ENCODE data around the gene SHC2.
A peak's percentile ranks its signal among the peaks of the same experiment; 100 is the strongest.

Gene SHC2

GRCh38 chr19:494171-495080, 33.6 kb upstream of the SHC2 start:
- no peaks in the 10 kb centered on the region for H3K9me3 Mint-ChIP-seq
- H3K27me3 Mint-ChIP-seq (ENCODE audit: low read depth), result peaks cover 28% of the 10 kb centered on the region
- no peak for TF ChIP-seq CTCF (IDR thresholded peaks at IDR 0.05; ENCODE audit: unreplicated experiment in 3 of 3)
- H3K36me3 Mint-ChIP-seq (ENCODE audit: low read depth), result peaks cover 4% of the 10 kb centered on the region
- peaks cover 4% of the 10 kb centered on the region for H3K4me1 Mint-ChIP-seq
- H3K4me3 Mint-ChIP-seq, result no peak overlapping the region
- H3K27ac Mint-ChIP-seq, result peak overlapping the region in 1 of 3 experiments; percentile 19

GRCh38 chr19:493391-494170, 32.7 kb upstream of the SHC2 start:
- H3K4me3 Mint-ChIP-seq, result peak overlapping the region; percentile 31 to 64 (median 40)

GRCh38 chr19:492091-492531, 31.3 kb upstream of the SHC2 start:
- TF ChIP-seq CTCF (IDR thresholded peaks at IDR 0.05; ENCODE audit: unreplicated experiment in 3 of 3), result no peak
- Mint-ChIP-seq H3K27ac (no peak overlapping the region), H3K9me3 (no peaks in the 10 kb centered on the region), H3K27me3 (ENCODE audit: low read depth) (peaks cover 14% of the 10 kb centered on the region), H3K4me1 (no peaks in the 10 kb centered on the region), H3K4me3 (no peak overlapping the region), H3K36me3 (ENCODE audit: low read depth) (peaks cover 4% of the 10 kb centered on the region)

More at GRCh38 chr19:493391-494170, 32.7 kb upstream of the SHC2 start:
- H3K27me3 Mint-ChIP-seq (ENCODE audit: low read depth), result peaks cover 20% of the 10 kb centered on the region
- H3K36me3 Mint-ChIP-seq (ENCODE audit: low read depth), result peaks cover 4% of the 10 kb centered on the region
- TF ChIP-seq CTCF (IDR thresholded peaks at IDR 0.05; ENCODE audit: unreplicated experiment in 3 of 3), result no peak
- H3K9me3 Mint-ChIP-seq, result no peaks in the 10 kb centered on the region
- H3K27ac Mint-ChIP-seq, result peak overlapping the region; percentile 19 to 85 (median 59)
- H3K4me1 Mint-ChIP-seq, result no peaks in the 10 kb centered on the region

GRCh38 chr19:491146-491741, 30.4 kb upstream of the SHC2 start:
- TF ChIP-seq CTCF (IDR thresholded peaks at IDR 0.05; ENCODE audit: unreplicated experiment in 3 of 3), result no peak
- no peaks in the 10 kb centered on the region for H3K9me3 Mint-ChIP-seq
- H3K36me3 Mint-ChIP-seq (ENCODE audit: low read depth), result peaks cover 4% of the 10 kb centered on the region
- no peak overlapping the region for H3K27ac Mint-ChIP-seq
- peak overlapping the region in 1 of 3 experiments; percentile 44 for H3K4me3 Mint-ChIP-seq
- H3K4me1 Mint-ChIP-seq, result no peaks in the 10 kb centered on the region
- H3K27me3 Mint-ChIP-seq (ENCODE audit: low read depth), result peaks cover 15% of the 10 kb centered on the region

GRCh38 chr19:489418-490196, 28.8 kb upstream of the SHC2 start:
- Mint-ChIP-seq H3K9me3 (no peaks in the 10 kb centered on the region), H3K27me3 (ENCODE audit: low read depth) (peaks cover 8% of the 10 kb centered on the region), H3K4me3 (peak overlapping the region; percentile 84), H3K36me3 (ENCODE audit: low read depth) (peaks cover 4% of the 10 kb centered on the region), H3K4me1 (peaks cover 4% of the 10 kb centered on the region), H3K27ac (peak overlapping the region; percentile 50 to 81 (median 54))
- no peak for TF ChIP-seq CTCF (IDR thresholded peaks at IDR 0.05; ENCODE audit: unreplicated experiment in 3 of 3)

All from nephron (organoid).